Amniotic epithelial cell (primary cell): ENCODE results near the gene PSMB2.
A peak's percentile ranks its signal among the peaks of the same experiment; 100 is the strongest.
"Not testable (repeated sequence)": the region's sequence is repeated elsewhere in the genome, so short reads cannot be mapped to it uniquely, and the experiment has no call there.

ENCODE experiments used
- DNase-seq: peaks from one replicate; pipeline ENCODE4 v3.0.0-alpha.2; 2010; ENCODE audit warnings: low read depth

PSMB2 gene

DNA sequence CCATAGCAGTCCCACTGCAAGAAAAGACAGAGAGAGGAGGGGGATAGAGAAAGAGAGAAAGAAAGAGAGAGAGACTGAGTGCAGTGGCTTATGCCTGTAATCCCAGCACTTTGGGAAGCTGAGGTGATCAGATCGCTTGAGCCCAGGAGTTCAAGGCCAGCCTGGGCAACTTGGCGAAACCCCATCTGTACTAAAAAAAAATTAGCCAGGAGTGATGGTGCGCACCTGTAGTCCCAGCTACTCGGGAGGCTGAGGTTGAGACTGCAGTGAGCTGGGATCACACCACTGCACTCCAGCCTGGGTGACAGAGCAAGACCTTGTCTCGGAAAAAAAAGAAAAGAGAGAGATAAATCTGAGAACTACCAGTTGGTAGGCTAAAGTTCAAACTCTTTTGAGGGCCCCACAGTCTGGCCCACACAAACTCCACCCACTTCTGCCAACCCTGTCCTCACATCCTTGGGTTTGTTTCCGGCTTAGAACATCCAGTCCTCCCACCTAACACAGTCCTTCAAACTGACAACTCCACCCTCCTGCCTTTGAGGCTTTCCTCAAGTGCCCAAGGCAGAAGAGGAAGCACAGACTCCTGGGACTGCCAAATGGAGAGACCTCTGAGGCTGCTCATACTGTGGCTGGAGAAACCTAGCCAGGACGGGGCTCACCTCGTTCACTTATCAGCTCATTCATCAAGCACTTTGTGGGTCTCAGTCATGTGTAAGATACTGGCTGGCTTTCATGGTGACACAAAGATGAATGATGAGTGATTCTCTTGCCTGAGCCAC, 48.1 kb downstream of the PSMB2 start:
- DNase-seq: peak; percentile 58

DNA sequence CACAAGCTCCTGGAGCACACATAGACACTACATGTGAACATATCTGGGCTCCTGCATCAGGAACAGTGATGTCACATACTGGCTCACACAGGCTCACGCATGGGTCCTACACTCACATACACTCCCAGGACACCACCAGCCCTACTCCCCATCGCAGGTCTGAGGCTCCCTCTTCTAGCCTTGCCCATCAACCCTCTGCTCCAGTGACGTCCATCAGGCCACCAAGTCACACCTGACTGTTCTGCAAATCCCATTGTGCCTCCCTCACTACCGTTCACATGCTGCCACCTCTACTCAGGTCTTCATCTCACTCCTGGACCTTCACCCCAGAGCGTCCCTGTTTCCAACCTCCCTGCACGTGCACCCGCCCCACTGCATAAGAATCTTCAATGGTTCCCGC, 50.1 kb downstream of the PSMB2 start:
- DNase-seq: no peak

DNA sequence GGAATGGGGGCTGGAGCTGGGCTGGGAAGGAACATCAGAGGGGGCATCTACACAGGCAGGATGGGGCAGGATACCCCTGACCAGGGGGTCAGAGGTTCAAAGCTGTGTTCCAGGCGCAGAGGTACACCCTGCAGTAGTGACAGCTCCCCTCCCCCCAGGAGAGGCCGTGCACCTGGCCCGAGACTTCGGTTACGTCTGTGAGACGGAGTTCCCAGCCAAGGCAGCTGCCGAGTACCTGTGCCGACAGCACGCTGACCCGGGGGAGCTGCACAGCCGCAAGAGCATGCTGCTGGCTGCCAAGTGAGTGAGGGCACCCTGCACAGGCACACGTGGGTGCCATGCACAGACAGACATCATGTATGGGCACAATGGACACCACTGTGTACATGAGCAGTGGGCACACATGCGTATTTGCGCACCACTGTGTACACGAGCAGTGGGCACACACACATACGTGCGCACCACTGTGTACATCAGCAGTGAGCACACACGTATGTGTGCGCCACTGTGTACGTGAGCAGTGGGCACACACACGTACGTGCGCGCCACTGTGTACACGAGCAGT, 50.8 kb downstream of the PSMB2 start:
- DNase-seq: no peak

DNA sequence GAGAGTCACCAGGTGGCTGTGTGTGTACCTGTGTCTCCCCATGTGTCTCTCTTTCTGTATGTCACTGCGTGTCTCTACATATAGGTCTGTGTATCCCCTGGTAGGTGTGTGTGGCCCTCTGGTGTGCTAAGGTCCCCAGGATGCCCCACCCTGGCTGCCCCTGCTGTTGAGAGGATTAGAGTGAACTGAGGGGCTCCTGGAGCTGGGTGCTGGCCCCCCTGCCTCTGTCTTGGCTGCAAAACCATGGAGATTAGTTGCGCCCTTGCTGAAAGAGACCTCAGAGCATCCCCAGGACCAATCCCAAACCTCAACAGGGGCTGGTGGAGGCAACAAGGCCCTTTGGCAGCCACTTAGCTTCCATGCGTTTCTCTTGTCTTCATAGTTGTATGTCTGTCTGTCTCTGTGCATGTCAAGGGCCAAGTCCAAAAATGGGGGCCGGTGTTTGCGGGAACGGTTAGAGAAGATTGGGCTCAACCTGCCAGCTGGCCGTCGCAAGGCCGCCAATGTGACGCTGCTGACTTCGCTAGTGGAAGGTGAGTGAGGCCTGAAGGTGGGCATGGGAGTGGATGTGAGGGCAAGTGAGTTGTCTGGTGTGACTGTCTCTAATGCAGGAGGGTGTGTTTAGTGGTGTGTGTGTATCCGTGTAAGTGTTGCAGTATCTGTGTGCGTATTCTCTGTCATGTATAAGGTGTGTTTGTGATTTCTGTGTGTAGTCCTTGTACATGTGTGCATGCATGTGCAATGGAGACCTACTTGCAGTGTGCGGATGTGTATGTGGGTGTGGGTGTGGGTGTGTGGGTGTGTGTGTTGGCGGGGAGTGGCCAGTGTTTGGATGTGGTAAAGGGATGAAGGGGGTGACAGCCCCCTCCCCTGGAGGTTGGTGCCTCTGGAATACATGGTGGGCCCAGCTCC, 51.6 kb downstream of the PSMB2 start:
- DNase-seq: no peak

DNA sequence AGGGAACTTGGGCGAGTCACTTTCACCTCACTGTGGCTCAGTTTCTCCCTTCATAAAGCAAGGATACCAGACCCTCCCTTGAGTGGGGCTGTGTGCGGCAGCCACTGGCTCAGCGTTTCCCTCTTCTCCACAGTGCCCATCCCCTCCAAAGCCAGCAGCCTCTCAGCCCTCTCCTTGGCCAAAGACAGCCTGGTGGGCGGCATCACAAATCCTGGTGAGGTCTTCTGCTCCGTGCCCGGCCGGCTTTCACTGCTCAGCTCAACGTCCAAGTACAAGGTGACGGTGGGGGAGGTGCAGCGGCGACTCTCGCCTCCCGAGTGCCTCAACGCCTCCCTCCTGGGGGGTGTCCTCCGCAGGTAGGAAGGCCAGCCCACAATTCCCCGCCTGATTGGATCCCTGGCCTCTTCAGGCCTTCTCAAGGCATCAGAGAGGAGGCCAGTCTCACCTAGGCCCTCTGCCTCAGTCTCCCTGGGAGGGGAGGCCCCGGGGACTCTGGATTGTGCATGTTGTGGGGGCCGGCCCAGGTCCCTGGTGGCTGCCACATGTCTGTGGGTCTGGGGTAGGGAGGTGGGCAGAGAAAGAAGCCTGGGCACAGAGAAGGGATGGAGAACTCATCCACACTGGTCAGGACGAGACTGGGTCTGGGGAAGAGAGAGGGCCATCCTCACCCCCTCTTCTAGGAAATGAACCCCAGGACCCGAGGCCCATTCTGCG, 53.0 kb downstream of the PSMB2 start:
- no peak for DNase-seq

DNA sequence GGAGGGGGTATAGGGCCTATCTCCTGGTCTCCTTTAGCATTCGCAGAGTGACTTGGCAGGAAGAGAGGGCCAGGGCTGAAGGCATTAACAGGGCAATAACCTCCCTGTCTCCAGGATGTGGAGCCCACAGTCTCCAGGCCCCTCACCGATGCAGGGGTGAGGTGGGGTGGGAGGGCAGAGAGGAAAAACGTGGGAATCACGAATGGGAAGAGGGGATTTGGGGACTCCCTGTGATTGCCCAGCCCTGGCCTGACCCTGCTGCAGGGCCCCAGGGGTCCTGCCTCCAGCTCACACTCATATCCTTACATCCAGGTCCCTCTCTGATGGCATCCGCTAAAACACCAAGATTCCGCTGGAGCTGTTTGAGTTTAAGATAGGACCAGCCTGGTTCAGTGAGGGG, 53.6 kb downstream of the PSMB2 start:
- no peak for DNase-seq

DNA sequence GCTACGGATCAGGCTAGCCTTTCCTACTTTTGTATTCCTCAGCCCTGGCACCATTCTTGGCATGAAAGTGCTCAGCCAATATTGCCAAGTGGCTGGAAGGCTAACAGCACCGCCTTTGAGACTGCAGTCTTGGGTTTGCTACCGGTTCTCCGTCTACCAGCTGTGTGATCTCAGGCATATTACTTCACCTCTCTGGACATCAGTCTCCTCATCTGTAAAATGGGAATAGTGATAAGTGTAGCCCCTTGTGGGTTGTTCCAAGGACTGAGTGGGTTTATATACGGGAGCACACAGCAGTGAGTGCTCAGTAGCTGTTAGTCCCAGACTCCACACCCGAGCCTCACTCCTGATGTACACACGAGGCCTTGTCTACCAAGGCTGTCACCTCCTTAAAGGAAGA, 54.5 kb downstream of the PSMB2 start:
- no peak for DNase-seq

DNA sequence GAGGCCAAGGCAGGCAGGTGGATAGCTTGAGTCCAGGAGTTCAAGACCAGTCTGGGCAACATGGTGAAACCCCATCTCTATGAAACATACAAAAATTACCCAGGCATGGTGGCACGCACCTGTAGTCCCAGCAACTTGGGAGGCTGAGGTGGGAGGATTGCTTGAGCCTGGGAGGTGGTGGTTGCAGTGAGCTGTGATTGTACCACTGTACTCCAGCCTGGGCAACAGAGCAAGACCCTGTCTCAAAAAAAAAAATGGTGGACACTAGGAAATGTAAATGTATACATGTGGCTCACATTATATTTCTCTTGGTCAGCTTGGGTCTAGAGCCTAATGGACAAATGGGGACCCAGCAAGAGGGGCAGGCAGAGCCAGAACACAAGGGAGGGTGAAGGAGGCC, 55.5 kb downstream of the PSMB2 start:
- DNase-seq: not testable (repeated sequence)

DNA sequence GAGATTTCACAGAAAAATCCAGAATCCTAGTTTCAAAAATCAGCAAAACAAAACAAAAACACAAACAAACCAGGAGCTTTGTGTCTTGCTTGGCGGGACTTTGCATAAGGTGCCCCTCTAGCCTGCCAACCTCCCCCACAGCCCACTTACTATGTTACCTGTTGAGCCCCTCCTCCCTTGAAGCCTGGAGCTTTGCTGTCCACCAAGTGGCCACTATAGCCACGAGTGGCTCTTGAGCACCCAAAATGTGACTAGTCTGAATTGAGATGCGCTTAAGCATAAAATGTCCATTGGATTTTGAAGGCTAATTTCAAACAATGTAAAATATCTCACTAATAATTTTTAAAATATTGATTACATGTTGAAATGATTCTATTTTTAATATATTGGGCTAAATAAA, 56.0 kb downstream of the PSMB2 start:
- no peak for DNase-seq

DNA sequence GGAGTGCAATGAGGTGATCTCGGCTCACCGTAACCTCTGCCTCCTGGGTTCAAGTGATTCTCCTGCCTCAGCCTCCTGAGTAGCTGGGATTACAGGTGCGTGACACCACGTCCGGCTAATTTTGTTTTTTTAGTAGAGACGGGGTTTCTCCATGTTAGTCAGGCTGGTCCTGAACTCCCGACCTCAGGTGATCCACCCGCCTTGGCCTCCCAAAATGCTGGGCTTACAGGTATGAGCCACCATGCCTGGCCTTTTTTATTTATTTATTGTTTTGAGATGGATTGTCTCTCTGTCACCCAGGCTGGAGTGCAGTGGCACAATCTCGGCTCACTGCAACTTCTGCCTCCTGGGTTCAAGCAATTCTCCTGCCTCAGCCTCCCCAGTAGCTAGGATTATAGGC, 59.7 kb downstream of the PSMB2 start:
- DNase-seq: not testable (repeated sequence)

DNA sequence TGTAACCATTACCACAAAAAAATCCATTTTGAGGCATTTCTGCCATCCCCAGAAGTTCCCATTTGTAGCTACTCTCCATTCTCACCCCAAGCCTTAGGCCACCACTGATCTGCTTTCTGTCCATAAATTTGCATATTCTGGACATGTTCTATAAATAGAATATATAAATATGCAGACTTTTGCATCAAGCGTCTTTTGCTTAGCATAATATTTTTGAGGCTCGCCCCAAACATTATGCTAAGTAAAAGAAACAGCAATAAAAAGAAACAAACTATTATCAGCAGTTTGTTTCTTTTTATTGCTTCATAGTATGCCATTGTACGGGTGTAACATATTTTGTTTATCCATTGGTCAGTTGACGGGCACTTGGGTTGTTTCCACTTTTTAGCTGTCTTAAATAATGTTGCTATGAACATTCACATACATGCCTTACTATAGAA, 60.4 kb downstream of the PSMB2 start:
- DNase-seq: no peak

DNA sequence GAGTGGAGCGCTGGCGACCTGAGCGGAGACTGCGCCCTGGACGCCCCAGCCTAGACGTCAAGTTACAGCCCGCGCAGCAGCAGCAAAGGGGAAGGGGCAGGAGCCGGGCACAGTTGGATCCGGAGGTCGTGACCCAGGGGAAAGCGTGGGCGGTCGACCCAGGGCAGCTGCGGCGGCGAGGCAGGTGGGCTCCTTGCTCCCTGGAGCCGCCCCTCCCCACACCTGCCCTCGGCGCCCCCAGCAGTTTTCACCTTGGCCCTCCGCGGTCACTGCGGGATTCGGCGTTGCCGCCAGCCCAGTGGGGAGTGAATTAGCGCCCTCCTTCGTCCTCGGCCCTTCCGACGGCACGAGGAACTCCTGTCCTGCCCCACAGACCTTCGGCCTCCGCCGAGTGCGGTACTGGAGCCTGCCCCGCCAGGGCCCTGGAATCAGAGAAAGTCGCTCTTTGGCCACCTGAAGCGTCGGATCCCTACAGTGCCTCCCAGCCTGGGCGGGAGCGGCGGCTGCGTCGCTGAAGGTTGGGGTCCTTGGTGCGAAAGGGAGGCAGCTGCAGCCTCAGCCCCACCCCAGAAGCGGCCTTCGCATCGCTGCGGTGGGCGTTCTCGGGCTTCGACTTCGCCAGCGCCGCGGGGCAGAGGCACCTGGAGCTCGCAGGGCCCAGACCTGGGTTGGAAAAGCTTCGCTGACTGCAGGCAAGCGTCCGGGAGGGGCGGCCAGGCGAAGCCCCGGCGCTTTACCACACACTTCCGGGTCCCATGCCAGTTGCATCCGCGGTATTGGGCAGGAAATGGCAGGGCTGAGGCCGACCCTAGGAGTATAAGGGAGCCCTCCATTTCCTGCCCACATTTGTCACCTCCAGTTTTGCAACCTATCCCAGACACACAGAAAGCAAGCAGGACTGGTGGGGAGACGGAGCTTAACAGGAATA, 64.0 kb downstream of the PSMB2 start:
- peak; percentile 14 for DNase-seq

DNA sequence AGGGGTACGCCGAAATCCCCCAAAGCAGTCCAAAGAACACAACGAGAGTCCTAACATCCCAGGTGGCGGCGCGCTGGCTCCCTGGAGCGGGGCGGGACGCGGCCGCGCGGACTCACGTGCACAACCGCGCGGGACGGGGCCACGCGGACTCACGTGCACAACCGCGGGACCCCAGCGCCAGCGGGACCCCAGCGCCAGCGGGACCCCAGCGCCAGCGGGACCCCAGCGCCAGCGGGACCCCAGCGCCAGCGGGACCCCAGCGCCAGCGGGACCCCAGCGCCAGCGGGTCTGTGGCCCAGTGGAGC, 64.6 kb downstream of the PSMB2 start:
- DNase-seq: not testable (repeated sequence)

DNA sequence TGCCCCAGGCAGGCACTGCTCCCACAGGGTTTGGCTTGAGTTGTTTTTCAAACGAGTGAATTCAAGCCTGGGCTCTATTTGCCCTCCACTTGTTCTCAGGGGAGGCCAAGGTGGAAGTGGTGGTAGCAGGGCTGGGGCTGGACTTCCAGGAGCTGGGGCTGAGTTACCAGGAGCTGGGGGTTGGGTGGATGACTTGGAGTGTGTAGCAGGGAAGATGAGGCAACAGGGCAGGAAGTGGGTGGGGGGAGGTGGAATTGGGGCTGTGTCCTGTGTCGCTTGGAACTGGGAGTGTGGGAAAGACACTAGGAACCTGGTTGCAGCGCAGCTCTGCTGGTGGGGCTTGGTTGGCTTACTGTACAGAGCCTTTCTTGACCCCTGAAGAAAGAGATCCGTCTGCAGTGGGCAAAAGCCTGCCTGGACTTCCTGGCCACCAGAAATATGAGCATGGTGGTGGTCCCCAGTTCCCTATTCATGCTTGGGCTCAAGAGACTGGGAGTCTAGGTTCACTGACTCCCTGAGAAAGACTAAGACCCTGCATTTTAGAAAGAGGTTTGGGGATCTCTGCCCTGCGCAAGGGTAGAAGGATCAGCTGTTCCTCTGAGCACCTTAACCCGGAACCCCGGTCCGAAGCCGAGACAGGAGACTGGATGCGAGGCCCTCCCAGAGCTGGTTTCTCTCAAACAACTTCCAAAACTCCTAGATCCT, 65.1 kb downstream of the PSMB2 start:
- peak; percentile 30 for DNase-seq

DNA sequence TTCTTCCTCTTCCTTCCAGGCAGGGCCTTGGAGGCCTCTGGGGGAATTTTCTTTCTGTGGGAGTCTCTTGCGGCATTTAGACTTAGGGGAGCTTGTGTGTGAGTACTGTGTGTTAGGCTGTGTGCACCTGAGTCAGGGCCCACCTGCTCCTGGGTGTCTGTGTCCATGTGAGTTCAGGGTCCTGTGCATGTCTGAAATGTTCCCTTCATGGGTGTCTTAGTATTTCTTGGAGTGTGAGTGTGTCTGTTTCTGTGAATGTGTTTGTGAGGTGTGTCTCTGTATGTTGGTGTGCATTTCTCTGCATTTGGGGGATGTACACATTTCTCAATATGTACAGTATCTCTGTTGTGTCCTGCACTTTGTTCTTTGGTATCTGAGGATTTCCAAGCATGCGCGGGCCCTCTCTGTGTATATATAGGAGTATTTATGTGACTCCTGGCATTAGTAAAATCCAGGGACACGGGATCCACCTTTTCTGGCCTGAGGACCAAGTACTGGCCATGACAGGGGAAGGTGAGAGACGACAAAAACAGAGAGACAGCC, 65.8 kb downstream of the PSMB2 start:
- no peak for DNase-seq

DNA sequence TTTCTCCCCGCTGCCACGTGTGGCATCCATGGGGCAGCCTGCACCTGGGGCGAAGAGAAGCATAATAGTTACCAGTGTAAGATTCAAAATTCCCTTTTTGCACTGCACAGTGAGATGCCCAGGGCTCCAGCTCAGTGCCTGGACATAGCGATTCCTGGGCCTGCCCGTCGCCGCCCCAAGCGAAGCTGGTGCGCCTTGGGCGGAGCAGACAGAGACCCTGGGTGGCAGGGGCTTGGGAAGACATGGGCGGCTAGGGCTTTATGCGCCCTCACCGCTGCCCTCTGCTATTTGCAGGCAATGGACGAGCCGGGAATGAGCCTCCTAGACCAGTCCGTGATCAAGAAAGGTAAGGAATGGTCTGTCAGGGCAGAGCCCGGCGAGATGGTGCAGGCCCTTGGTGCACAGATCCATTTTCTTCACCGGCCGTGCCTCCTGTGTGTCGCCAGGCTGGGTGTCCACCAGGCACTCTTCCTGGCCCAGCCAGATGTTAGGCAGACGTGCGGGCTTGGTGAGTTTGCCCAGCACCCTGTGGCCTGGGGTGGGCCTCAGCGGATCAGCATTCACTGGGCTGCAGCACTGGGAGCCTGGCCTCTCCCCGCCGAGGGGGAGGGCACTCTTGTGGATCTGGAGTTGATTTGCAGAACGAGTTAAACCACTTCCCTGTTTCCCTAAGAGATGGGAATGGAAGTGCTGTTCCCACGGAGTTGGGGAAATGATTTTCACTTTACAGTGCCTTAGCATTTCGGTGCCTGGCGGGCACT, 66.5 kb downstream of the PSMB2 start:
- DNase-seq: no peak

DNA sequence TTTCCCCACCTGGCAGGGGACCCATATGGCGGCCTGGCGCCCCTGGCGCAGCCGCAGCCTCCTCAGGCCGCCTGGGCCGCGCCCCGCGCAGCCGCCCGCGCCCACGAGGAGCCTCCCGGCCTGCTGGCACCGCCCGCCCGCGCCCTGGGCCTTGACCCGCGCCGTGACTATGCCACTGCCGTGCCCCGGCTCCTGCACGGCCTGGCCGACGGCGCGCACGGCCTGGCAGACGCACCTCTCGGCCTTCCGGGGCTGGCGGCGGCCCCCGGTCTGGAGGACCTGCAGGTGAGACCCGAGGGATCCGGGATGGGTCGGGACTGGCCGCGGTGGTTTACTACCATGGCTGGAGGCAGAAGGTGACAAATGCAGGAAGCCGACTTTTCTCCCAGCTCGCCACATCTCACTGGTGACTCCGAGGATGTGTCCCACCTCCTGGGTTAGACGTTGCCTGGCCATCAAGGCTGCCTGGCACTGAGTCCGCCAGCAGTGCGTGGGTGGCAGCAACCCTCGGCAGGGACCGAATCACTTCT, 67.1 kb downstream of the PSMB2 start:
- no peak for DNase-seq

DNA sequence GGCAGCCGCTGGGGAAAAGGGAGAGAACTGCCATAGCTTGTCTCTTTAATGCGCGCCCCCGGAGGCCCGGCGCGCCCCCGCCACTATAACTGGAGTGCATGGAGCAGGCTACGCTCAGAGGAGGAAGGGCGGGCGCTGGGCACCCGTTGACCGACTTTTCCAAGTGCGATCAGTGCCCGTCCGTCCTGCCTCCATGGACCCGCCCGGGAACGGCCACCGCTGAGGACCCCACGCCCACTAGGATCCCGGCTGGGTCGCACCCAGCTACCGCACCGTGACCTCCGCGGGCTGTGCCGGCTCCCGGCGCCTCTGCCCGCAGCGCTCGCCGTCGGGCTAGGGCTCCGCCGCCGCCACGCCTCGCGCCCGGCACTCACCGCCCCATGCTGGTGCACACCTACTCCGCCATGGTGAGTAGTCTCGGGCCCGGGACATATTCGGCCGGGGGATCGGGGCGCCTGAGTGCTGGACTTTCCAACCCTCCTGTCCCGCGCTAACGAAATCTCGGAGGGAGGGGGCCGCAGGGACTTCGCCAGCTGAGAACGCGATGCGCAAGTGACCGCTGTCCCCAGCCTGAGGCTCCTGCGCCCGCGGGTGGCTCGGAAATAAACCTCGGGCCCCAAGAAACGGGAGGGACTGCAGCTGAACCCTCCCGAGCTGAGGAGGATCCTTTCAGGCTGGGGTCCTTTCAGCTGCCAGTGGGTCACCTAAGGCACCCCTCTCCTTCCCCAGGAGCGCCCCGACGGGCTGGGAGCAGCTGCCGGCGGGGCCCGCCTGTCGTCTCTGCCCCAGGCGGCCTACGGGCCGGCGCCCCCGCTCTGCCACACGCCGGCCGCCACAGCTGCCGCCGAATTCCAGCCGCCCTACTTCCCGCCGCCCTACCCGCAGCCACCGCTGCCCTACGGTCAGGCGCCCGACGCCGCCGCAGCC, 67.9 kb downstream of the PSMB2 start, which contains the start of gene TFAP2E:
TSS of gene TFAP2E (plus strand) at position 117 of the 927 bp plus-strand sequence. CDS start at position 381, 264 bp downstream.
- peak; percentile 32 for DNase-seq
